Right lobe of liver (tissue), 6 donors: ENCODE results near the gene HMG20B. TPM values are rescaled to one million over a fixed set of nuclear protein-coding genes. Genes with fewer than 3 reads are reported as not detected.

ENCODE experiments used
- ATAC-seq, 4 donors: fragments of 200-7000 bp; cut with Tn5 transposase; one replicate each; pipeline ENCODE4 v1.9.1; 2020; ENCODE audit warnings: mild to moderate bottlenecking in 4 of 4, moderate library complexity in 4 of 4
- DNase-seq, 3 donors: peaks; one replicate each; pipeline ENCODE4 v3.0.0-alpha.2; 2020
- H3K27ac ChIP-seq, 3 donors: fragments of 200-600 bp; one replicate each; pipeline ENCODE4 v1.8.0; 2022
- H3K27me3 ChIP-seq, 2 donors: fragments of 200-600 bp; one replicate each; pipeline ENCODE4 v1.8.0; 2022
- H3K36me3 ChIP-seq, 4 donors: fragments of 200-600 bp; sonication (generic) in 1 of 4; one replicate each; pipeline versions ENCODE4 v1.5.1 to v1.8.0; 2017 to 2022; ENCODE audit warnings: control low read depth in 1 of 4
- H3K4me1 ChIP-seq, 4 donors: fragments of 200-600 bp; sonication (generic) in 1 of 4; one replicate each; pipeline versions ENCODE4 v1.5.1 to v1.8.0; 2017 to 2022; ENCODE audit warnings: control low read depth in 1 of 4
- H3K4me3 ChIP-seq, 3 donors: fragments of 200-600 bp; one replicate each; pipeline ENCODE4 v1.8.0; 2022
- H3K9me3 ChIP-seq, 4 donors: fragments of 200-600 bp; sonication (generic) in 1 of 4; one replicate each; pipeline versions ENCODE4 v1.5.1 to v1.8.0; 2017 to 2022; ENCODE audit warnings: control low read depth in 1 of 4
- CTCF ChIP-seq, 4 donors: fragments of 200-600 bp in 3 of 4; fragments of 450-650 bp in 1 of 4; IDR thresholded peaks; one replicate each; pipeline versions ENCODE4 v1.5.1 to v1.8.0; 2016 to 2022; ENCODE audit warnings: antibody characterized with exemption in 4 of 4, mild to moderate bottlenecking in 2 of 4
- POLR2A ChIP-seq: fragments of 450-650 bp; IDR thresholded peaks from one replicate; pipeline ENCODE4 v1.6.1; 2017; ENCODE audit warnings: antibody characterized with exemption, mild to moderate bottlenecking
- WGBS: methylation state at CpG from one replicate; pipeline ENCODE4 v1.1.6; 2018; ENCODE audit warnings: low coverage, low lambda C conversion rate; ENCODE audit not compliant: insufficient coverage; ENCODE audit errors: missing lambda C conversion rate; 5-methylcytosine and 5-hydroxymethylcytosine counted together
- intact Hi-C, 2 donors: fragments of 100-400 bp; cut with DNase I; formaldehyde crosslinking; loops; one replicate each; pipeline versions ENCODE4 v1.11.2 to v1.14.1; 2022
- total RNA-seq, 6 experiments: library from RNA; depleted of rRNA in 2 of 6; stranded (reverse); fragments of >200 nt in 2 of 6; fragmentation: NEBNext Ultra II Directional in 3 of 6; extraction: Animal tissue kit (Norgen Biotek cat#: 25700) in 3 of 6; gene quantifications; one replicate each; pipeline versions ENCODE4 v1.1.0 to v1.2.4, GENCODE V29; 2016 to 2023
- donor health status: DM: no; HTN: yes; CAD: no.
- donor health status: DM: no; HTN: no; CAD: no.
- donor health status: DM: no; HTN: no; CAD: no.
- donor health status: DM: no; HTN: yes; CAD: no.
- donor health status: DM: no; HTN: yes; CAD: no.

HMG20B gene
- total RNA-seq, 6 experiments from 2014 or later: 30.7 to 58.6 (median 33.3) TPM

GRCh38 chr19:3547301-3547731 is 25.4 kb upstream of the HMG20B start:
- Histone ChIP-seq H3K4me3 (no peak overlapping the region), H3K9me3 (no peaks in the 10 kb centered on the region), H3K36me3 (no peaks in the 10 kb centered on the region), H3K4me1 (no peaks in the 10 kb centered on the region), H3K27ac (no peak overlapping the region), H3K27me3 (no peaks in the 10 kb centered on the region)
- TF ChIP-seq CTCF (IDR thresholded peaks at IDR 0.05) (peak; percentile 31 to 39 (median 34)), POLR2A (no peak)
- intact Hi-C loops: loop anchor here (10.0 kb wide), 2 partner anchors 67 to 77 kb away; partner anchors contain the start of gene CACTIN (in 1 of the 2)
- no CpG with 5 or more reads among the region's 15 CpGs for WGBS
- no peak for DNase-seq
- ATAC-seq: no peak

- Histone ChIP-seq H3K9me3 (no peaks in the 10 kb centered on the region), H3K4me1 (peaks cover 0 to 2% (median 0%) of the 10 kb centered on the region in 4 donors), H3K4me3 (no peak overlapping the region), H3K36me3 (no peaks in the 10 kb centered on the region), H3K27ac (no peak overlapping the region), H3K27me3 (no peaks in the 10 kb centered on the region)
- intact Hi-C loops: loop anchor here (10.0 kb wide), 2 partner anchors 67 to 77 kb away; partner anchors contain the start of gene CACTIN (in 1 of the 2)
- peak in 1 of 3 donors; percentile 62 for DNase-seq
- TF ChIP-seq CTCF (IDR thresholded peaks at IDR 0.05): no peak
- no peak for TF ChIP-seq POLR2A
- ATAC-seq: no peak
- WGBS: no CpG with 5 or more reads among the region's 36 CpGs
Observed at GRCh38 chr19:3547767-3548282, 24.9 kb upstream of the HMG20B start.

GRCh38 chr19:3548606-3549005 is 24.1 kb upstream of the HMG20B start:
- Histone ChIP-seq H3K27me3 (no peaks in the 10 kb centered on the region), H3K4me1 (peaks cover 0 to 10% (median 0%) of the 10 kb centered on the region in 4 donors), H3K9me3 (no peaks in the 10 kb centered on the region), H3K36me3 (no peaks in the 10 kb centered on the region), H3K4me3 (no peak overlapping the region), H3K27ac (no peak overlapping the region)
- WGBS: 40% methylated on average over 8 of the region's 14 CpGs
- no peak for ATAC-seq
- intact Hi-C loops: loop anchor here (10.0 kb wide), 2 partner anchors 66 to 76 kb away; partner anchors contain the start of gene CACTIN (in 1 of the 2)
- peak in 2 of 3 donors; percentile 36 to 61 for DNase-seq
- TF ChIP-seq POLR2A: no peak
- TF ChIP-seq CTCF (IDR thresholded peaks at IDR 0.05): no peak

GRCh38 chr19:3549816-3550215 is 22.9 kb upstream of the HMG20B start:
- 89% methylated on average over 5 of the region's 10 CpGs for WGBS
- Histone ChIP-seq H3K4me1 (peaks cover 0 to 22% (median 5%) of the 10 kb centered on the region in 4 donors), H3K27ac (no peak overlapping the region), H3K4me3 (no peak overlapping the region), H3K36me3 (no peaks in the 10 kb centered on the region), H3K27me3 (no peaks in the 10 kb centered on the region), H3K9me3 (no peaks in the 10 kb centered on the region)
- intact Hi-C loops: loop anchor here (10.0 kb wide), 2 partner anchors 65 to 75 kb away; partner anchors contain the start of gene CACTIN (in 1 of the 2)
- no peak for TF ChIP-seq POLR2A
- no peak for TF ChIP-seq CTCF (IDR thresholded peaks at IDR 0.05)
- ATAC-seq: no peak
- no peak for DNase-seq
